Gastrocnemius medialis (tissue), 4 donors: ENCODE measurements around the gene FNDC3B. TPM values are rescaled to one million over a fixed set of nuclear protein-coding genes. Genes with fewer than 3 reads are reported as not detected.

Experiments
- ATAC-seq, 2 donors: fragments of 150-250 bp; one replicate each; pipeline ENCODE4 v1.9.1; 2016
- DNase-seq, 2 donors: peaks; one replicate each; pipeline ENCODE4 v3.0.0-alpha.2; 2019
- H3K27ac ChIP-seq, 4 donors: fragments of 200-600 bp; sonication (generic); 1 replicate in 1 of 4; 2 replicates in 3 of 4; pipeline ENCODE4 v1.5.1; 2016 to 2018; ENCODE audit warnings: mild to moderate bottlenecking in 2 of 4, moderate library complexity in 1 of 4
- H3K27me3 ChIP-seq, 3 donors: fragments of 200-600 bp; sonication (generic) in 2 of 3; 1 replicate in 1 of 3; 2 replicates in 2 of 3; pipeline versions ENCODE4 v1.5.1 to v1.6.0; 2016 to 2019; ENCODE audit warnings: mild to moderate bottlenecking in 1 of 3, moderate library complexity in 1 of 3
- H3K36me3 ChIP-seq, 2 donors: fragments of 200-600 bp; sonication (generic) in 1 of 2; one replicate each; pipeline ENCODE4 v1.5.1; 2017 to 2018
- H3K4me1 ChIP-seq, 2 donors: fragments of 200-600 bp; sonication (generic) in 1 of 2; one replicate each; pipeline ENCODE4 v1.5.1; 2016 to 2017; ENCODE audit warnings: mild to moderate bottlenecking in 2 of 2
- H3K4me3 ChIP-seq, 4 donors: fragments of 200-600 bp; sonication (generic) in 3 of 4; 1 replicate in 1 of 4; 2 replicates in 3 of 4; pipeline ENCODE4 v1.5.1; 2016 to 2019; ENCODE audit warnings: mild to moderate bottlenecking in 2 of 4
- H3K9me3 ChIP-seq, 3 donors: fragments of 200-600 bp; sonication (generic) in 2 of 3; 1 replicate in 1 of 3; 2 replicates in 2 of 3; pipeline ENCODE4 v1.5.1; 2016 to 2019
- POLR2A ChIP-seq, 2 donors: fragments of 450-650 bp; IDR thresholded peaks; one replicate each; pipeline ENCODE4 v1.6.1; 2017; ENCODE audit warnings: antibody characterized with exemption in 2 of 2, mild to moderate bottlenecking in 2 of 2, moderate library complexity in 2 of 2
- in situ Hi-C, 4 donors: fragments of 200-750 bp; cut with MboI; loops; one replicate each; pipeline versions ENCODE4 v1.15.0 to v1.8.0; 2017; ENCODE audit warnings: low sequenced_read_pairs in 4 of 4
- intact Hi-C: fragments of 100-400 bp; cut with DNase I; formaldehyde crosslinking; loops from one replicate; pipeline ENCODE4 v1.15.1; 2023; ENCODE audit warnings: low total_unique reads
- total RNA-seq, 4 donors: library from RNA; depleted of rRNA; stranded (reverse); fragments of >200 nt; gene quantifications; one replicate each; pipeline versions ENCODE4 v1.1.0 to v1.2.3, GENCODE V29; 2016
- TF ChIP-seq, protein P1 (sequence below), 5 experiments: fragments of 450-650 bp in 3 of 5; fragments of 200-600 bp in 2 of 5; sonication (generic) in 2 of 5; IDR thresholded peaks in 4 of 5; conservative IDR thresholded peaks in 1 of 5; 1 replicate in 4 of 5; 2 replicates in 1 of 5; pipeline ENCODE4 v1.5.1; 2016 to 2019; ENCODE audit warnings: antibody characterized with exemption in 5 of 5, mild to moderate bottlenecking in 3 of 5, moderate library complexity in 3 of 5

Gene FNDC3B
- total RNA-seq, 4 donors from 2014 or later: 42.5 to 110 (median 74.2) TPM

DNA sequence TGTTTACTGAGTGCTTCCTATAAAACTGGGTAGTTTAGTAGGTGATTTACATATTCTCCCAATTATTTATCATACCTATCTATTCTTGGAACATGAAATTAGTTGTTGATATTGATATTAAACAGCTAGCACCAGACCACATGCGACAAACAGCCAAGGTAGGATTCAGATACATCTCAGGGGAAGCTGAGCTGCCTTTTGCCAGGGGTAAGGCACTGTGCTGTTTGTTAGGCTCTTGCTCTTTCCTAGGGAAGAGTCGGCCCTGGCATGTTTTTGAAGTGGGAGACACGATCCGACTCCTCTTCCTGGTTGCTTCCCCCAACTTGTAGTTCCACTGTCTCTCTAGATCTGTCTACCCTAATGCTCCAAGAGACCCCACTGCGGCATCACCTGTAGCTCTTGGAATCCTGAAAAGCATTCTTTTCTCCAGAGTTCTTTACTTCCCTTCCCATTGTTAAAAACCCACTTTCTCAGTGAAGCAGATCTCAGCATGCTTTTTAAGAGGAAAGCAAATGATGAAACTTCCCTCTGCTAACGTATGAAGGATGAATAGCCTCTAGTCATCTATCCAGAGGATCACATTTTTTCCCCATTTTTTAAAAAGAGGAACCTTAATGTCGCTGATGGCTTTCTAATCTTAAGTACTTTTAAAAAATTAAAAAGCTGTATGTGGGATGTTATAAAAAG, 270.5 kb downstream of the FNDC3B start:
- ATAC-seq (no peak), DNase-seq (no peak)
- TF ChIP-seq POLR2A (IDR thresholded peaks at IDR 0.05): no peak
- TF ChIP-seq, protein P1, sequence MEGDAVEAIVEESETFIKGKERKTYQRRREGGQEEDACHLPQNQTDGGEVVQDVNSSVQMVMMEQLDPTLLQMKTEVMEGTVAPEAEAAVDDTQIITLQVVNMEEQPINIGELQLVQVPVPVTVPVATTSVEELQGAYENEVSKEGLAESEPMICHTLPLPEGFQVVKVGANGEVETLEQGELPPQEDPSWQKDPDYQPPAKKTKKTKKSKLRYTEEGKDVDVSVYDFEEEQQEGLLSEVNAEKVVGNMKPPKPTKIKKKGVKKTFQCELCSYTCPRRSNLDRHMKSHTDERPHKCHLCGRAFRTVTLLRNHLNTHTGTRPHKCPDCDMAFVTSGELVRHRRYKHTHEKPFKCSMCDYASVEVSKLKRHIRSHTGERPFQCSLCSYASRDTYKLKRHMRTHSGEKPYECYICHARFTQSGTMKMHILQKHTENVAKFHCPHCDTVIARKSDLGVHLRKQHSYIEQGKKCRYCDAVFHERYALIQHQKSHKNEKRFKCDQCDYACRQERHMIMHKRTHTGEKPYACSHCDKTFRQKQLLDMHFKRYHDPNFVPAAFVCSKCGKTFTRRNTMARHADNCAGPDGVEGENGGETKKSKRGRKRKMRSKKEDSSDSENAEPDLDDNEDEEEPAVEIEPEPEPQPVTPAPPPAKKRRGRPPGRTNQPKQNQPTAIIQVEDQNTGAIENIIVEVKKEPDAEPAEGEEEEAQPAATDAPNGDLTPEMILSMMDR (IDR thresholded peaks at IDR 0.05 in 4 of 5, conservative IDR thresholded peaks at IDR 0.05 in 1 of 5): no peak
- intact Hi-C loops (no loop called here), in situ Hi-C loops (loop anchor here in 1 of 4 donors (25.0 kb wide), 1 partner anchor 273 kb away; the partner anchor contains the start of gene FNDC3B)
- Histone ChIP-seq H3K36me3 (peaks cover 0 to 53% of the 10 kb centered on the region in 2 donors), H3K4me1 (peaks cover 41 to 42% of the 10 kb centered on the region in 2 donors), H3K4me3 (no peak overlapping the region), H3K9me3 (no peaks in the 10 kb centered on the region), H3K27ac (peak overlapping the region in 1 of 4 donors; percentile 1), H3K27me3 (no peaks in the 10 kb centered on the region)

DNA sequence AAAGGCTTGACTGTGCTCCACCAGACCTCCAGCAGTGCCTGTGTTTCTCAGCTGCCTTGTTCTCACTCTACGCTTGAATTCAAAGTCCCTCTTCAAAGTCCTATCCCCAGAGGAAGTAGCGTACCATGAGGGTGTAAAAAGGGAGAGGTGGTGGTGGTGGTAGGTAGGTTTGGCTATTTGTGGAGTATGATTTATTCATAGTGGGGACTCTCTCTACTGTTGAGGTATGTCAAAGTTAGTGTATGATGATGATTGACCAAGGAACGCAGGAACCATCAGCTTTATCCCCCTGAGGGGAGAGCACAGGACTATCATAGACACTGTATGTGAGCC, 271.0 kb downstream of the FNDC3B start:
- in situ Hi-C loops: loop anchor here in 1 of 4 donors (25.0 kb wide), 1 partner anchor 273 kb away; the partner anchor contains the start of gene FNDC3B
- Histone ChIP-seq H3K9me3 (no peaks in the 10 kb centered on the region), H3K27ac (no peak overlapping the region), H3K27me3 (no peaks in the 10 kb centered on the region), H3K36me3 (peaks cover 0 to 53% of the 10 kb centered on the region in 2 donors), H3K4me1 (peaks cover 41 to 42% of the 10 kb centered on the region in 2 donors), H3K4me3 (no peak overlapping the region)
- intact Hi-C loops: no loop called here
- DNase-seq: no peak
- TF ChIP-seq, protein P1 (IDR thresholded peaks at IDR 0.05 in 4 of 5, conservative IDR thresholded peaks at IDR 0.05 in 1 of 5): no peak
- TF ChIP-seq POLR2A (IDR thresholded peaks at IDR 0.05): no peak
- ATAC-seq: no peak

DNA sequence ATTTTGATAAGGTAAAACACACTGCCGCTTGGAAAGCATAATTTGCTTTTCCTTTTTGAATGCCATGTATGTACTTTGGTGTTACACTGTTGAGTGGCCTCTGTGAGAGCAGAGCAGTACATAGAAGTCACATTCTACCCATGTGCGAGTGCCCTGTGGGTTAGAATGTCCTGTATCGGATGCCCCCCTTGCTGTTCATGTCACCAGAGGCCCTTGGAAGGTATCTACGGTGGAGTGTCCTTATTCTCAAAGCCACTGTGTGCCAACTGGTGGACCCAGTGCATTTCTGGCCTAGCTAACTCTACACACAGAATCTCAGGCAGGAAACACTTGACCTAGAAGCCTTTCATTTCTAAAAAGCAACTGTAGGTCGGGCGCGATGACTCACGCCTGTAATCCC, 271.8 kb downstream of the FNDC3B start:
- ATAC-seq: no peak
- Histone ChIP-seq H3K36me3 (peaks cover 0 to 53% of the 10 kb centered on the region in 2 donors), H3K27ac (peak overlapping the region in 3 of 4 donors; percentile 25 to 35 (median 27)), H3K4me1 (peaks cover 42 to 43% of the 10 kb centered on the region in 2 donors), H3K4me3 (no peak overlapping the region), H3K9me3 (no peaks in the 10 kb centered on the region), H3K27me3 (no peaks in the 10 kb centered on the region)
- intact Hi-C loops (no loop called here), in situ Hi-C loops (loop anchor here in 1 of 4 donors (25.0 kb wide), 1 partner anchor 274 kb away; the partner anchor contains the start of gene FNDC3B)
- no peak for DNase-seq
- TF ChIP-seq POLR2A (IDR thresholded peaks at IDR 0.05): no peak
- TF ChIP-seq, protein P1 (IDR thresholded peaks at IDR 0.05 in 4 of 5, conservative IDR thresholded peaks at IDR 0.05 in 1 of 5): no peak

DNA sequence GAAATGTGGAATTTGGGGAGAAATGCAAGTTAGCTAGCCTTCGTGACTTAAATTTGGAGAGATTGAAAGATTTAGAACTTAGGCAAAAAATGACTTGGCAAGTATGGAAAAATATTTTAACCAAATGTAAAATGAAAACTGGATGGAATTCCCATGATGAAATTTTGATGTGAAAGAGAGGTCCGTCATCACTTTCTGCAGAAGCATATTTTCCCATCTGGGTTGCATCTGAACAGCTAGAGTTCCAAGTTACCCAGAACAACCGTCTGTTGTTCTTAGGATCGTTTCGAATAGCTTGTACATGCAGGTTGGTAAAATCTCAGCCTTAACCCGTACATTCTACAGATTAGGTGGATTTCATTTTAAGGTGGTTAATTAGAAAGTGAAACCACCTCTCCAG, 272.6 kb downstream of the FNDC3B start:
- Histone ChIP-seq H3K36me3 (peaks cover 0 to 50% of the 10 kb centered on the region in 2 donors), H3K27me3 (no peaks in the 10 kb centered on the region), H3K27ac (peak overlapping the region in 2 of 4 donors; percentile 16 to 25), H3K9me3 (no peaks in the 10 kb centered on the region), H3K4me3 (no peak overlapping the region), H3K4me1 (peaks cover 48 to 50% of the 10 kb centered on the region in 2 donors)
- intact Hi-C loops: no loop called here
- in situ Hi-C loops: loop anchor here in 1 of 4 donors (25.0 kb wide), 1 partner anchor 275 kb away; the partner anchor contains the start of gene FNDC3B
- no peak for ATAC-seq
- no peak for TF ChIP-seq POLR2A (IDR thresholded peaks at IDR 0.05)
- TF ChIP-seq, protein P1 (IDR thresholded peaks at IDR 0.05 in 4 of 5, conservative IDR thresholded peaks at IDR 0.05 in 1 of 5): no peak
- DNase-seq: no peak
